GM18517 (cell line): ENCODE measurements around the gene BCAR1.
"Not testable (repeated sequence)": the region's sequence is repeated elsewhere in the genome, so short reads cannot be mapped to it uniquely, and the experiment has no call there.

Experiments
- ATAC-seq: cut with Tn5 transposase; IDR thresholded peaks from one replicate; pipeline ENCODE4 v1.9.1; 2021; ENCODE audit warnings: mild to moderate bottlenecking, moderate library complexity; ENCODE audit not compliant: unreplicated experiment

Gene BCAR1

GRCh38 chr16:75226550-75227360 lies 24.7 kb downstream of the BCAR1 start:
- ATAC-seq: no peak

GRCh38 chr16:75225678-75226515 lies 25.5 kb downstream of the BCAR1 start:
- ATAC-seq: no peak

- ATAC-seq: no peak
Observed at GRCh38 chr16:75225092-75225491, 26.3 kb downstream of the BCAR1 start.

- no peak for ATAC-seq
Observed at GRCh38 chr16:75224306-75225082, 26.9 kb downstream of the BCAR1 start.

- not testable (repeated sequence) for ATAC-seq
Observed at GRCh38 chr16:75223129-75223528, 28.3 kb downstream of the BCAR1 start.

GRCh38 chr16:75222271-75222783 lies 29.1 kb downstream of the BCAR1 start:
- ATAC-seq: no peak

GRCh38 chr16:75219838-75220237 lies 31.6 kb downstream of the BCAR1 start:
- peak; percentile 60 for ATAC-seq

GRCh38 chr16:75219088-75219487 lies 32.3 kb downstream of the BCAR1 start:
- no peak for ATAC-seq

GRCh38 chr16:75218256-75219076 lies 33.0 kb downstream of the BCAR1 start, which contains the start of gene CTRB1:
Gene CTRB1, plus strand, starts transcription at chr16:75218988. Its CDS starts 20 bp downstream, at chr16:75219008.
- peak; percentile 72 for ATAC-seq

- ATAC-seq: no peak
Observed at GRCh38 chr16:75217389-75217851, 34.0 kb downstream of the BCAR1 start.

- ATAC-seq: no peak
Observed at GRCh38 chr16:75216576-75216975, 34.8 kb downstream of the BCAR1 start.

- no peak for ATAC-seq
Observed at GRCh38 chr16:75216127-75216526, 35.3 kb downstream of the BCAR1 start.

GRCh38 chr16:75211286-75211685 lies 40.1 kb downstream of the BCAR1 start:
- ATAC-seq: not testable (repeated sequence)

GRCh38 chr16:75209944-75210343 lies 41.5 kb downstream of the BCAR1 start:
- no peak for ATAC-seq

- ATAC-seq: not testable (repeated sequence)
Observed at GRCh38 chr16:75209514-75209913, 41.9 kb downstream of the BCAR1 start.

- ATAC-seq: no peak
Observed at GRCh38 chr16:75208861-75209505, 42.4 kb downstream of the BCAR1 start.

GRCh38 chr16:75208242-75208825 lies 43.1 kb downstream of the BCAR1 start:
- no peak for ATAC-seq

- no peak for ATAC-seq
Observed at GRCh38 chr16:75207831-75208230, 43.6 kb downstream of the BCAR1 start.
